Psoas muscle (tissue), 8 donors: ENCODE data around the gene SLC22A17. TPM values are rescaled to one million over a fixed set of nuclear protein-coding genes. Genes with fewer than 3 reads are reported as not detected.

Experiments used
- ATAC-seq, 4 donors: fragments of 200-7000 bp; cut with Tn5 transposase; one replicate each; pipeline ENCODE4 v1.9.1; 2020; ENCODE audit warnings: moderate library complexity in 3 of 4, mild to moderate bottlenecking in 2 of 4
- DNase-seq, 2 donors: peaks; one replicate each; pipeline ENCODE4 v3.0.0-alpha.2; 2020
- H3K27ac ChIP-seq: fragments of 200-600 bp; one replicate; pipeline ENCODE4 v1.8.0; 2022
- H3K27me3 ChIP-seq, 3 donors: fragments of 200-600 bp in 1 of 3; one replicate each; pipeline versions ENCODE4 v1.6.1 to v1.8.0; 2013 to 2022; ENCODE audit warnings: low read length in 2 of 3, mild to moderate bottlenecking in 2 of 3, moderate library complexity in 1 of 3; ENCODE audit not compliant: insufficient read depth in 3 of 3
- H3K36me3 ChIP-seq, 2 donors: fragments of 200-600 bp in 1 of 2; one replicate each; pipeline versions ENCODE4 v1.6.1 to v1.8.0; 2013 to 2022; ENCODE audit warnings: low read depth in 1 of 2, mild to moderate bottlenecking in 1 of 2, moderate library complexity in 1 of 2; ENCODE audit not compliant: insufficient read depth in 1 of 2
- H3K4me1 ChIP-seq: fragments of 200-600 bp; one replicate; pipeline ENCODE4 v1.8.0; 2022
- H3K4me3 ChIP-seq: fragments of 200-600 bp; one replicate; pipeline ENCODE4 v1.8.0; 2022; ENCODE audit warnings: mild to moderate bottlenecking
- H3K9me3 ChIP-seq: fragments of 200-600 bp; one replicate; pipeline ENCODE4 v1.8.0; 2022
- CTCF ChIP-seq: fragments of 200-600 bp; IDR thresholded peaks from one replicate; pipeline ENCODE4 v1.8.0; 2022; ENCODE audit warnings: antibody characterized with exemption
- WGBS, 3 donors: extraction: QIAGEN DNeasy Blood & Tissue Kit; methylation state at CpG; one replicate each; pipeline versions ENCODE4 v1.1.6 to v1.1.7; 2013; 5-methylcytosine and 5-hydroxymethylcytosine counted together
- intact Hi-C, 2 donors: fragments of 100-400 bp; cut with DNase I; formaldehyde crosslinking; loops; one replicate each; pipeline versions ENCODE4 v1.11.0 to v1.14.2; 2022
- polyA plus RNA-seq, 3 donors: library from polyadenylated mRNA; stranded (reverse); fragments of 200-250 nt; gene quantifications; one replicate each; pipeline ENCODE4 v1.2.3, GENCODE V29; 2013
- total RNA-seq, 4 donors: library from RNA; stranded (reverse); fragmentation: NEBNext Ultra II Directional in 2 of 4; extraction: Animal tissue kit (Norgen Biotek cat#: 25700) in 2 of 4; gene quantifications; one replicate each; pipeline versions ENCODE4 v1.2.1 to v1.2.4, GENCODE V29; 2021 to 2023
- donor health status: healthy with polysubstance abuse.
- donor health status: DM: no; HTN: no; CAD: no; lungs with moderate emphysema.
- donor health status: Bipolar disorder and iron deficiency.
- donor health status: healthy.
- donor health status: DM: yes; HTN: yes; CAD: no.
- donor health status: DM: no; HTN: no; CAD: no.
- donor health status: DM: no; HTN: no; CAD: no.
- donor health status: DM: yes; HTN: yes; CAD: no.

SLC22A17 gene
- total and polyA plus RNA-seq, 7 donors: 0.95 to 6.3 (median 1.4) TPM

DNA sequence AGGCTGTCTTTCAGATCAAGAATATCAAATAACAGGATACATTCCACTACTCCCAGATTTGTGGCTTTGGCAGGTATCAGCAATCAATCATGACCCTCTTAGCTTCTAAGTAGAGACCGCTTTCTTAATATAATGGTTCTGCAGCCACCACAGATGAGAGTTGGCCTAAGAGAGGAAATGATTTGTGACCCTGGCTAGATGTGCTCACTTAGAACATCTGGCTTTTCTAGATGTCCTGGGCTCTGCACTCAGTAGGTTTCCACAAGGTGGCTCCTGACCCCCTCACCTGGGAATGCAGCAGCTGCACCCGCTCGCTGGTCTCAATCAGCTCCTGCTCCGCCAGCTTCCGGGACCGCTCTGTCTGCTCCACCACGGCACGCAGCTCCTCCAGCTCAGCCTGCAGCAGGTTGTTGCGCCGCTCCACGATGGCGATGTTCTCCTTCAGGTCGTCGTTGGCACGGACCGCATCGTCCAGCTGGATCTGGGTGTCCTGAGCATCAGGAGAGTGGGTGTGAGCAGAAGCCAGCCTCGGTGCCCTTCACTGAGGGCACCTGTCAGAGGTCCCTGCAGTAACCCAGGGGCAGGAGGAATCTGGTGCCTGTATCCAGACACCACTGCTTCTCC is 33.1 kb upstream of the SLC22A17 start:
- TF ChIP-seq CTCF: no peak

GRCh38 chr14:23385244-23385641 is 32.6 kb upstream of the SLC22A17 start:
- Histone ChIP-seq H3K36me3 (peaks cover 5 to 66% of the 10 kb centered on the region in 2 donors), H3K4me1 (no peaks in the 10 kb centered on the region), H3K27ac (no peak overlapping the region), H3K27me3 (peaks cover 0 to 5% (median 0%) of the 10 kb centered on the region in 3 donors), H3K4me3 (no peak overlapping the region), H3K9me3 (no peaks in the 10 kb centered on the region)
- intact Hi-C loops: no loop called here
- TF ChIP-seq CTCF: no peak
- WGBS, 3 donors: 67 to 81% (median 73%) methylated on average over 2 of the region's 2 CpGs
- ATAC-seq (no peak), DNase-seq (no peak)

More for the DNA sequence above, 33.1 kb upstream of the SLC22A17 start:
- Histone ChIP-seq H3K9me3 (no peaks in the 10 kb centered on the region), H3K4me3 (no peak overlapping the region), H3K27ac (no peak overlapping the region), H3K27me3 (peaks cover 0 to 5% (median 0%) of the 10 kb centered on the region in 3 donors), H3K4me1 (no peaks in the 10 kb centered on the region), H3K36me3 (peaks cover 5 to 67% of the 10 kb centered on the region in 2 donors)
- no peak for DNase-seq
- no peak for ATAC-seq
- intact Hi-C loops: no loop called here
- WGBS, 3 donors: 66 to 80% (median 78%) methylated on average over 15 to 18 of the region's 18 CpGs

GRCh38 chr14:23384364-23385080 is 31.8 kb upstream of the SLC22A17 start:
- DNase-seq (no peak), ATAC-seq (no peak)
- Histone ChIP-seq H3K4me1 (no peaks in the 10 kb centered on the region), H3K9me3 (no peaks in the 10 kb centered on the region), H3K36me3 (peaks cover 5 to 63% of the 10 kb centered on the region in 2 donors), H3K27me3 (peaks cover 0 to 5% (median 0%) of the 10 kb centered on the region in 3 donors), H3K27ac (no peak overlapping the region), H3K4me3 (no peak overlapping the region)
- WGBS, 3 donors: 84 to 92% (median 88%) methylated on average over 28 to 29 of the region's 29 CpGs
- intact Hi-C loops: no loop called here
- TF ChIP-seq CTCF: no peak

DNA sequence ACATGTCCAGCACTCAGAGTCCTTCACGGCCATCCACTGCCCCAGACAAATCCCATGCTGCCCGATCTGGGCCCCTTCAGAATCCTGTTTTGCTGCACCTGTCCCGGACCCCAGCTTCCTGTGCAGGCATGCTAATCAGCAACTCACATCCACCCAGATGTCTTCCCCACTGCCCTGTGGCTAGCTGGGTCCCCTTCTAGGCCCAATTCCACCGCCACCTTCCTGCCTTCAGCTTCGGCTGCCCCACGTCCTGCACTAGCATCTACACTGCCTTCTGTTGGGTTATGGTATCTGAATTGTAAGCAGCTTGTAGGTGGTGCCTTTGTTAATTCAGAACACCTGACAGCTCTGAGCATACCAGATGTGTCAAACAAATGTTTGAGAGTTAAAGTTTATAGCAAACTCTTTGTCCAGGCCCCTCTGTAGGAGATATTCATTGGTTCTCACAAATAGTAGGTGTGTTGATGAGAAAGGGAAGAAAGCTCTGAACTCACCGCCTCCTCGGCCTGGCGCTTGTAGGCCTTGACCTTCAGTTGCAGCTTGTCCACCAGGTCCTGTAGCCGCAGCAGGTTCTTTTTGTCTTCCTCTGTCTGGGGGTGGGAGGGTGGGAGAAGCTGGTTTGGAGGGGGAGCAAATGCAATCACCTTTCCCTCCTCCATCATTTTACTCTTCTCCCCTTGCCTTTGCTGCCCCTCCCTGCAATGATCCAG is 30.2 kb upstream of the SLC22A17 start:
- intact Hi-C loops: no loop called here
- no peak for ATAC-seq
- no peak overlapping the region for H3K27ac ChIP-seq

More for the DNA sequence above, 30.2 kb upstream of the SLC22A17 start:
- 72 to 85% (median 78%) methylated on average over 10 of the region's 10 CpGs for WGBS, 3 donors
- Histone ChIP-seq H3K36me3 (peaks cover 3 to 56% of the 10 kb centered on the region in 2 donors), H3K4me1 (no peaks in the 10 kb centered on the region), H3K9me3 (no peaks in the 10 kb centered on the region), H3K4me3 (no peak overlapping the region), H3K27me3 (peaks cover 0 to 5% (median 0%) of the 10 kb centered on the region in 3 donors)
- no peak for TF ChIP-seq CTCF
- DNase-seq: no peak
